ENCODE data around the gene UBAP1.
"Not testable (repeated sequence)": the region's sequence is repeated elsewhere in the genome, so short reads cannot be mapped to it uniquely, and the experiment has no call there.

Gene UBAP1

GRCh38 chr9:34262971-34263370 is 84.1 kb downstream of the UBAP1 start:
- no peak for DNase-seq (ENCODE audit: low read depth in 2 of 2)

- DNase-seq (ENCODE audit: low read depth in 2 of 2): no peak
Observed at GRCh38 chr9:34267660-34268059, 88.8 kb downstream of the UBAP1 start.

- DNase-seq (ENCODE audit: low read depth in 2 of 2): no peak
Observed at GRCh38 chr9:34271265-34272006, 92.6 kb downstream of the UBAP1 start.

GRCh38 chr9:34272101-34272541 is 93.3 kb downstream of the UBAP1 start:
- no peak for DNase-seq (ENCODE audit: low read depth in 2 of 2)

GRCh38 chr9:34273588-34273987 is 94.7 kb downstream of the UBAP1 start:
- not testable (repeated sequence) for DNase-seq (ENCODE audit: low read depth in 2 of 2)

GRCh38 chr9:34275811-34276210 is 97.0 kb downstream of the UBAP1 start:
- DNase-seq (ENCODE audit: low read depth in 2 of 2): no peak

- DNase-seq (ENCODE audit: low read depth in 2 of 2): no peak
Observed at GRCh38 chr9:34276772-34277171, 97.9 kb downstream of the UBAP1 start.

GRCh38 chr9:34279411-34279810 is 100.6 kb downstream of the UBAP1 start:
- no peak for DNase-seq (ENCODE audit: low read depth in 2 of 2)

GRCh38 chr9:34282096-34282495 is 103.3 kb downstream of the UBAP1 start:
- DNase-seq (ENCODE audit: low read depth in 2 of 2): no peak

- DNase-seq (ENCODE audit: low read depth in 2 of 2): no peak
Observed at GRCh38 chr9:34289159-34289558, 110.3 kb downstream of the UBAP1 start.

- no peak for DNase-seq (ENCODE audit: low read depth in 2 of 2)
Observed at GRCh38 chr9:34291023-34291422, 112.2 kb downstream of the UBAP1 start.

- DNase-seq (ENCODE audit: low read depth in 2 of 2): no peak
Observed at GRCh38 chr9:34291423-34291822, 112.6 kb downstream of the UBAP1 start.

GRCh38 chr9:34292552-34292951 is 113.7 kb downstream of the UBAP1 start:
- no peak for DNase-seq (ENCODE audit: low read depth in 2 of 2)

GRCh38 chr9:34301064-34301463 is 122.2 kb downstream of the UBAP1 start:
- DNase-seq (ENCODE audit: low read depth in 2 of 2): not testable (repeated sequence)
